Kidney tubule cell (primary cell): ENCODE measurements around the gene TNS3.

Experiments
- DNase-seq: peaks from one replicate; pipeline ENCODE4 v3.0.0-alpha.2; 2018; ENCODE audit warnings: low spot score

Gene TNS3

GRCh38 chr7:47484923-47485639 lies 96.8 kb downstream of the TNS3 start:
- no peak for DNase-seq

- DNase-seq = no peak
Observed at GRCh38 chr7:47484457-47484856, 97.5 kb downstream of the TNS3 start.

- no peak for DNase-seq
Observed at GRCh38 chr7:47483604-47484273, 98.2 kb downstream of the TNS3 start.

- DNase-seq = peak; percentile 97
Observed at GRCh38 chr7:47482013-47482875, 99.7 kb downstream of the TNS3 start.

GRCh38 chr7:47481541-47482012 lies 100.3 kb downstream of the TNS3 start:
- no peak for DNase-seq

DNA sequence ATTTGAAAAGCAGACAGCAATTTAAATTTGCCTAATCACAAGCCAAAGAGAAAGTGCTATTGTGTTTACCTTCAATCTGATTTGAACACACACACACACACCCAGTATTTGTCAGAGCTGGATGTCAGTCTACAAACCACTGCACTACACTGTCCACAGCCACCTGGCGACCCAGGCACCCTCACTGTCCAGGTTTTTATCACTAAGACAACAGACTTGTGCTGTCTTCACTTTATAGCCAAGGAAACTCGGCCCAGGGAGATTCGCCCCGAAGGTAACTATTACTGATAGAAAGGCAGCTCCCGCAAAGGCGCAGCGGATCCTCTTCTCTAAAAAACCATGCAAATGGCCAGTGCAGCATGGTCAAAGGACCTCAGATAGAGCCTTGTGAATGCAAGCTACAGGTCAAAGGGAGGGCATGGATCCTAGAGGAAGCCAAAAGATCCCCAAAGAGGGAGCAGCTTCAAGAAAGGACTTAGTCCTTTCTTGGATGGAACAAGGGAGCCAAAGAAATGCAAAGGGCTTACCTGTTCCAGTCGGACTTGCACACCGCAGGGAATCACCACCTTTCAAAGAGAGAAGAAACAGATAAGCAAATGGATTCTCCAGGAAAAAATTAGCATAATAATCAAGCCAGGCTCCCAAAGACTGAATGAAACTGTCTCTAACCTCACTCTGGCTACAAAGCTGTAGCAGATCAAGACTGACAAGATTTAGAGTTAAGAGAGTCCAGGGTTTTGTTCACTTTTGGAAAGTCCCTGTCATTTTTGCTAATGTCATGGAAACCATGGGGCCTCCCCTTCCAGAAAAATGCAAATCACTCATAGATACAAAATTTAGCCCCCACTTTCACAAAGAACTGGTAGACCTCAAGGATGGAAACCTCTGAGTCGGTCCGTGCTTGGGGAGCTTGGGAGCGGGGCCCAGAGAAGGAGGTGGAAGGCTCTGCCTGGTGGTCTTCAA lies 101.1 kb downstream of the TNS3 start:
- no peak for DNase-seq

DNA sequence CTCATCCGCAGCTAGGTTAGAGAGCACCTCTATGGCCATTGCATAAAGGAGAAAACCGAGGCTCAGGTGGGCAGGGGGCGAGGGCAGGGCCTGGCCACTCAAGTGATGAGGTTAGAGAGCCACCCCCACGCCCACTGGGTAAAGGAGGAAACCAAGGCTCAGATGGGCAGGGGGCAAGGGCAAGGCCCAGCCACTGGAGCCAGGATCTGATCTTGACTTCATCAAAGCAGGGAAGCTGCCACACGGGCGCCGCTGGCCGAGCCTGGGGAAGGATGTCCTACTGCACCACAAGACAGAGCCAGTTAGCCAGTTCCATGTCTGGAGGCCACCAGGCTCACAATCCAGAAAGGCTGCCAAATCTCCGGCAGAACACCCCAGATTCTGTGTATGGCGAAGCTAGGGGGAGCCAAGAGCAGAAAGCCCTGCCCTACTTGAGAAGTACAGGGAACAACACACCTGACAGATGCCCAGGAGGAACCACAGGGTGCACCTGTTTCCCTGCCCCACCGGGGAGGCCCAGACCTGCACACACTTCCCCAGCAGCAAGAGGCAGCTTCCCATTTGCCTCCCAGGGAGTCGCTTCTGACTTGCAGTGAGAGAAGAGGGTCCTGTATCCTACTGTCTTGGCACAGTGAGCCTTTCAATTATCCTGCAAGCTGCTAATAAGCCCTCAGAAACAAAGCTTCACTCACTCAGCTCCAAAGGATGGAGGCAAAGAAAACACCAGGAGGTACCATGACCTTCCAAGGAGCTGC lies 101.9 kb downstream of the TNS3 start:
- DNase-seq = no peak

DNA sequence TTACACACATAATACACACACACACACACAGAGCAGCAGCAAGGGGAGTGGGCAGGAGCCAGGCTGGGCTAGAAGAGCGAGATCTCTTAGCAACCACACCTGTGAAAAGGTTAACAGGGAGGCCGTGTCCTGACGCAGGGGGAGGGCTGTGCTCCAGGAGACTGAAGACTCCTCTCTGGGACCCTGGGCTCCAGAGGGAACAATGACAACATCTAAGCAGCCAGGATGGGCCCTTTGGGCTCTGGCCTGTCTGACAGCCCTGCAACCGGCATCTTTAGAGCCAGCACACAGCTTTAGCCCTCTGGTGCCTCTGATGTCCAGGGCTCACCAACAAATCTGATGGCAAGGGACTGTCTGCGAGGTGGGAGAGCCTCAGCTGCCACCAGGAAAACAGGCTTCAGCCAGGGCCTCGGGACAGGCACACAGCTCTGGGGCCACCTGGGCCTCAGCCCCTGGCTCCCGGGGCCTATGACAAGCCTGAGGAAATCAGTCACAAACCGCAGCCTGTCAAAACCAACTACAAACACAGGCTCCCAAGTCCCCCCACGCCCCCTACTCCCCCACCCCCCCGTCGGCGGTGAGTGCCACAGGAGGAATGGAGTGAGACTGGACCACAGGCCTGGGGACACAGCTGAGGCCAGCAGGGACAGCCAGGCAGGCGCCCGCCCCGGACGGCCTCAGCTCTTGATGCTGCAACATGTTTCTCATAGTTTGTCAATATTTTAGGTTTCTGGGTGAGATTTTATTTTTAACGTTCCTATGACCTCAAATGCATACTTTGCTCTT lies 102.8 kb downstream of the TNS3 start:
- DNase-seq = no peak

DNA sequence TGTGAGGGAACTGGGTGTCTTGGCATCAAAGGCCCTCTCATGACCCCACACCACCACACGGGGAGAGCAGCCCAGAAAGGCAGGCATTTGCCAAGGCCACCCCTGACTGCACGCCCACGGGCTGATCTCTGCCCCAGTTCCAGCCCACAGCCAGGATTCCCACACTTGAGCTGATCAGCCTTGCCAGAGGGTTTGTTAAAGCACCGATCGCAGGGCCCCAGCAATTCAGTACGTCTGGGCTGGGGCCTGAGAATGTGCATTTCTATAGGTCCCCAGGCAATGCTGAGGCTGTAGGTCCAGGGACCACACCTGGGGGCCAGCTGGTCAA lies 103.9 kb downstream of the TNS3 start:
- DNase-seq = no peak

DNA sequence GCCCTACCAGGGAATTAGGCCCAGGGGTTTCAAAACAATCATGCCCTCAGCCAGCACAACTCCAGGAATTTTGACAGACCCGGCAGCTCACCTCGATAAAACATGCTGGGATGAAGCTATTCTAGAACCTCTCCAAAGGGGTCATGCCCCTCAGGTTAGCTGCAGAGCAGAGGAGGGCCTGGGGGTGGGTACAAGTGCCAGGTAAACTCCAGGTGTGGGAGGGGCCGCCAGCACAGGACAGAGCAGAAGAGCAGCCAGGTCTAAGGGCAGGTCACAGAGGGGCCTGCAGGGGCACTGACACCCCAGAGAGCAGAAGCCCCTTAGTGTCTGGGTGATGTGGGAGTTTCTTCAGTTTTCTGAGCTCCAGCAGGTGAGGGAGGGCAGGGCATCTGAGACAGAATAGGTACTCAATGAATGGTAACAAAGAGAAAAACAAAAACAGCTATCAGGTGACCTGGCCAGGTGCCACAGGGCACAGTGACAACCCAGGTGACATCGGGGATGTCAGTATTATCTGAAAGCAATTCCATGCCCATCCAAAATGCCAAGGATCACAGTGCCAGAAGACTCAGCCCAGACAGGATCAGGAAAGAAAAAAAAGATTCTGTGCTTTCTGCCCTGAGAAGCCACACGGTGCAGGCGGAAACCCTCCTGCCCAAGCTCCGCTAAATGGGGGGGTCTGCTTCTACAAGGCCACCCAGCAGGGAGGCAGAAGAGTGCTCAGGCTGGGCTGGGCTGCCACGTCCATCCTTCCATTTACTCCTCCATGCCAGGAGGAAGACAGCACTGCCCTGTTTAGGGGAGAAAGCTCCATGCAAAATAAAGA lies 104.5 kb downstream of the TNS3 start:
- DNase-seq = no peak

DNA sequence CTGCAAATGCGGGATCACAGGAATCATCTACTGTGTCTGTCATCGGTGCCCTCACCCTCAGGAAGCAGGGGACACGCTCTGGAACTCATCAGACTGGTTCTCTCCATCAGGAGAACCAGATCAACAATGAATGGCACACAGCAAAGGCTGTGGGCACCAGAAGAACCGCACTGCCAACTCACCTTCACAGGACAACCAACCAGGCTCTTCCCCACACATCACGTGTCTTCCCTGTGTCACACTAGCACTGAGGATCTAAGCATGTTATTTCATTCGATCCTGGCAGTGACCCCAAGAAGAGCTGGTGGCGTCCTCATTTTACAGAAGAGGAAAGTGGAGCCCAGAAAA lies 106.1 kb downstream of the TNS3 start:
- DNase-seq = no peak

- DNase-seq = peak; percentile 97
Observed at GRCh38 chr7:47474937-47475879, 106.7 kb downstream of the TNS3 start.

- DNase-seq = no peak
Observed at GRCh38 chr7:47474211-47474936, 107.5 kb downstream of the TNS3 start.

DNA sequence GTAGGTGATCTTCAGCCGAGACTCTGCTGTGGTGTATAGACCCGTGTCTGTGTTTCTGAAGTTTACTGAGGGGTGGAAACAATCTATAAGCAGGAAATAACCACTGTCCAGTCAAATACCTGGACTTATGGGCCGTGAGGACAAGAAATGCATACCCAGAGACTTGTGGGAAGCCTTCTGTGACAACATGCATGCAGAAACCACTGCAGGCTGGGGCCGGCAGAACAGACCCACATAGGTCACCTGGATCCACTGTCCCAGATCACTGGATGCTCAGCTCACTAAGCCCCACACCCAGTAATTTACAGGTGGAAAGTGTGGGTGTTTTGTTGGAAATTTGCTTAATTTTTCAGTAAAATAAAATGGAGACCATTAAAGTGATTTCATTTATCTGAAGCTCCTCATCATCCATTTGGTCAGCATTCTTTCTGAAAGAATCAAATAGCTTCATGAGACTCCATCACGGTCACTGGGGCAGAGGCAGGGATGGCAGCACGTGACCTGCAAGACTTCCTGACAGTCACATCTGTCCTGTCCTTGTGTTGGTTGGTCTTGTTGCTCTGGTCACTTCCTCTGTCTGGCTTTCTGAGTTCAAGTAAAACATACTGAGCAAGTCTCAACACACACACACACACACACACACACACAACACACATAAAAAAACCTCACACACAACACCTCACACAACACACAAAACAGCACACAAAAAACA lies 108.3 kb downstream of the TNS3 start:
- DNase-seq = no peak

- no peak for DNase-seq
Observed at GRCh38 chr7:47472444-47473157, 109.3 kb downstream of the TNS3 start.

GRCh38 chr7:47471831-47472230 lies 110.1 kb downstream of the TNS3 start:
- no peak for DNase-seq
